ENCODE results near the gene HIPK3. TPM values are rescaled to one million over a fixed set of nuclear protein-coding genes. Genes with fewer than 3 reads are reported as not detected.
"Not testable (repeated sequence)": the region's sequence is repeated elsewhere in the genome, so short reads cannot be mapped to it uniquely, and the experiment has no call there.

Gene HIPK3
- total and polyA plus RNA-seq, 8 donors = 43.1 to 126 (median 50.5) TPM

- Histone ChIP-seq H3K27me3 (no peaks in the 10 kb centered on the region), H3K36me3 (no peaks in the 10 kb centered on the region), H3K4me1 (peaks cover 26 to 49% of the 10 kb centered on the region in 2 donors), H3K27ac (peak overlapping the region; percentile 100), H3K4me3 (peak overlapping the region; percentile 63 to 67), H3K9me3 (no peaks in the 10 kb centered on the region)
- intact Hi-C loops (cut with DNase I) = loop anchor here in 1 of 2 donors (10.0 kb wide), 2 partner anchors 66 to 94 kb away; partner anchors contain the start of gene CSTF3
- DNase-seq (peak in 2 of 4 donors; percentile 51 to 68), ATAC-seq (peak; percentile 28)
- TF ChIP-seq, protein P1, sequence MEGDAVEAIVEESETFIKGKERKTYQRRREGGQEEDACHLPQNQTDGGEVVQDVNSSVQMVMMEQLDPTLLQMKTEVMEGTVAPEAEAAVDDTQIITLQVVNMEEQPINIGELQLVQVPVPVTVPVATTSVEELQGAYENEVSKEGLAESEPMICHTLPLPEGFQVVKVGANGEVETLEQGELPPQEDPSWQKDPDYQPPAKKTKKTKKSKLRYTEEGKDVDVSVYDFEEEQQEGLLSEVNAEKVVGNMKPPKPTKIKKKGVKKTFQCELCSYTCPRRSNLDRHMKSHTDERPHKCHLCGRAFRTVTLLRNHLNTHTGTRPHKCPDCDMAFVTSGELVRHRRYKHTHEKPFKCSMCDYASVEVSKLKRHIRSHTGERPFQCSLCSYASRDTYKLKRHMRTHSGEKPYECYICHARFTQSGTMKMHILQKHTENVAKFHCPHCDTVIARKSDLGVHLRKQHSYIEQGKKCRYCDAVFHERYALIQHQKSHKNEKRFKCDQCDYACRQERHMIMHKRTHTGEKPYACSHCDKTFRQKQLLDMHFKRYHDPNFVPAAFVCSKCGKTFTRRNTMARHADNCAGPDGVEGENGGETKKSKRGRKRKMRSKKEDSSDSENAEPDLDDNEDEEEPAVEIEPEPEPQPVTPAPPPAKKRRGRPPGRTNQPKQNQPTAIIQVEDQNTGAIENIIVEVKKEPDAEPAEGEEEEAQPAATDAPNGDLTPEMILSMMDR (IDR thresholded peaks at IDR 0.05) = no peak
Measured at GRCh38 chr11:33258631-33259205, 1.5 kb downstream of the HIPK3 start.

GRCh38 chr11:33259869-33260268, 2.7 kb downstream of the HIPK3 start:
- H3K36me3 ChIP-seq = no peaks in the 10 kb centered on the region

GRCh38 chr11:33261350-33261749, 4.2 kb downstream of the HIPK3 start:
- H3K4me3 ChIP-seq; DNase-seq; H3K36me3 ChIP-seq; intact Hi-C loops (cut with DNase I); ATAC-seq; H3K9me3 ChIP-seq; H3K27me3 ChIP-seq: not testable (repeated sequence)
- H3K4me1 ChIP-seq = peaks cover 35 to 67% of the 10 kb centered on the region in 2 donors
- H3K27ac ChIP-seq = peak overlapping the region in 1 of 2 donors; percentile 60

More at GRCh38 chr11:33259869-33260268, 2.7 kb downstream of the HIPK3 start:
- no peak for DNase-seq
- Histone ChIP-seq H3K9me3 (no peaks in the 10 kb centered on the region), H3K4me1 (peaks cover 30 to 58% of the 10 kb centered on the region in 2 donors), H3K4me3 (peak overlapping the region in 1 of 2 donors; percentile 63), H3K27me3 (no peaks in the 10 kb centered on the region), H3K27ac (peak overlapping the region; percentile 100)
- TF ChIP-seq, protein P1 (IDR thresholded peaks at IDR 0.05) = no peak
- ATAC-seq = no peak
- intact Hi-C loops (cut with DNase I) = loop anchor here in 1 of 2 donors (10.0 kb wide), 2 partner anchors 65 to 95 kb away; partner anchors contain the start of gene CSTF3

DNA sequence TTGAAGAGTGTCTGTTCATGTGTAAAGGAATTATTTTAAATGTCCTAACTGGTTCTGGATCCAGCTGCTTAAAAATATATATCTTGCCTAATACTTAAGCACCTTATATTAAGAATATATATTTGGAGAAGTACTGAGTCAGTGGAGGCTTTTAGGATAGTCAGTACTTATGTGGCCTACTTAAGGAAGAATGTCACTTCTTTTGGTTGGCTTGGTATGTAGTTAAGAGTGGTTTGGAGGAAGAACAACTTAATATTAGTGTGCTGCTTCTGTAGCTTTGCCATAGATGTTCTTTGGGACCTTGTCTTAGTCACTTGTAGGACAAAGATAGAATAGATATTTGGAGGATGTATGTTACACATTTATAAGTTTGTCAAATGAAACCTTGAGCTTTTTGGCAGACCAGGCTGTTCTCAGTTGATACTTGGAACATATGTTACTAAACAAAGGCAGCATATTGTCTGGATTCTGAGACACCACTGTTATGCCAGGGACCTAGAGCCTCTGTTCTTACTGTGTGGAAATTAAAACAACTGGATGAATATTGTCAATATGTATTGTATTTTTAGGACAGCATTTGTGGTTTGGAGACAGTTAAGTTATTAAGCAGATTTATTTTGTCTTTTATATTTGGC, 4.9 kb downstream of the HIPK3 start:
- ATAC-seq (no peak), DNase-seq (peak in 1 of 4 donors; percentile 52)
- Histone ChIP-seq H3K27ac (peak overlapping the region in 1 of 2 donors; percentile 60), H3K4me1 (peaks cover 40 to 71% of the 10 kb centered on the region in 2 donors), H3K9me3 (no peaks in the 10 kb centered on the region), H3K4me3 (no peak overlapping the region), H3K36me3 (no peaks in the 10 kb centered on the region), H3K27me3 (no peaks in the 10 kb centered on the region)
- TF ChIP-seq, protein P1 (IDR thresholded peaks at IDR 0.05) = no peak
- intact Hi-C loops (cut with DNase I) = no loop called here

GRCh38 chr11:33263549-33263948, 6.4 kb downstream of the HIPK3 start:
- no peak for DNase-seq
- H3K36me3 ChIP-seq = no peaks in the 10 kb centered on the region
- H3K27ac ChIP-seq = peak overlapping the region in 1 of 2 donors; percentile 60
- intact Hi-C loops (cut with DNase I) = no loop called here
- H3K27me3 ChIP-seq = no peaks in the 10 kb centered on the region
- no peak for ATAC-seq
- TF ChIP-seq, protein P1 (IDR thresholded peaks at IDR 0.05) = no peak
- no peak overlapping the region for H3K4me3 ChIP-seq
- H3K9me3 ChIP-seq = no peaks in the 10 kb centered on the region
- H3K4me1 ChIP-seq = peaks cover 40 to 77% of the 10 kb centered on the region in 2 donors
